ENCODE results near the gene REEP1. TPM values are rescaled to one million over a fixed set of nuclear protein-coding genes. Genes with fewer than 3 reads are reported as not detected.
A peak's percentile ranks its signal among the peaks of the same experiment; 100 is the strongest.

Gene REEP1
- total and polyA plus RNA-seq, 2 of the 4 experiments (the other 2 are of a cell fraction), result under 0.01 to 0.03 TPM

- H2BK120ac ChIP-seq (ENCODE audit: low read depth, low read length), result no peak overlapping the region
- H2BK5ac ChIP-seq (ENCODE audit: low read depth, low read length, poor library complexity, severe bottlenecking), result no peak overlapping the region
- H3K4ac ChIP-seq (ENCODE audit: low read depth, low read length), result peak overlapping the region; percentile 12; the same call in 1 of the 2 replicates
- no peaks in the 10 kb centered on the region for H3K79me1 ChIP-seq (ENCODE audit: low read depth in 1 of 2, low read length in 2 of 2)
- no peak overlapping the region for H3K4me3 ChIP-seq (ENCODE audit: insufficient read depth, low read depth, low read length)
- no peaks in the 10 kb centered on the region for H4K20me1 ChIP-seq (ENCODE audit: insufficient read depth, low read length)
- no peak overlapping the region for H2AK5ac ChIP-seq (ENCODE audit: low read depth, low read length)
- in situ Hi-C loops (cut with MboI; ENCODE audit: low sequenced_read_pairs) (no loop called here), intact Hi-C loops (cut with micrococcal nuclease) (no loop called here), dilution Hi-C loops (cut with HindIII; ENCODE audit: low sequenced_read_pairs, unreplicated experiment) (no loop called here)
- no peak overlapping the region for H3K4me2 ChIP-seq (ENCODE audit: low read depth, low read length)
- H2BK15ac ChIP-seq (ENCODE audit: low read depth, low read length), result no peak overlapping the region
- DNase-seq (peak; percentile 84), ATAC-seq (ENCODE audit: low read depth) (peak; percentile 71)
- no peak overlapping the region for H4K5ac ChIP-seq (ENCODE audit: low read depth, low read length)
- no TSS peak for BruUV-seq (replicated peaks)
- no peak overlapping the region for H3K27ac ChIP-seq (ENCODE audit: insufficient read depth, low read length)
- ChIA-PET POLR2A (ENCODE audit: unreplicated experiment) (no interaction called here), CTCF (no interaction called here)
- H4K91ac ChIP-seq (ENCODE audit: insufficient read depth, low read depth, low read length), result no peak overlapping the region
- H3K27me3 ChIP-seq (ENCODE audit: control insufficient read depth, insufficient read depth, low read length), result peaks cover 8% of the 10 kb centered on the region
- no CpG with 5 or more reads among the region's 5 CpGs for WGBS, 2 experiments (ENCODE audit: extremely low coverage in 2 of 2, insufficient read length in 1 of 2)
- H3K9me3 ChIP-seq (ENCODE audit: control insufficient read depth, insufficient read depth, low read length), result peaks cover 4% of the 10 kb centered on the region
- 0 out of 4 replicates have a peak overlapping the region, but pooled peaks of 1 of the 2 experiments have one; percentile 5 for H4K8ac ChIP-seq (ENCODE audit: low read depth in 2 of 2, low read length in 2 of 2)
- no peak overlapping the region for H2BK20ac ChIP-seq (ENCODE audit: low read depth, low read length)
- H3K9me1 ChIP-seq (ENCODE audit: insufficient read depth, low read length), result no peaks in the 10 kb centered on the region
- TF ChIP-seq ELK1 (IDR thresholded peaks at IDR 0.05; ENCODE audit: borderline replicate concordance, low read depth, low read length) (no peak), FOS (IDR thresholded peaks at IDR 0.05; ENCODE audit: low read depth, low read length) (peak; percentile 78; the same call in 1 of the 2 replicates)
- H3K36me3 ChIP-seq (ENCODE audit: control insufficient read depth, insufficient read depth, low read length), result no peaks in the 10 kb centered on the region
- H2AK9ac ChIP-seq (replicated peaks; ENCODE audit: low read depth, low read length, poor library complexity), result no peak overlapping the region
- no peak overlapping the region for H3K9ac ChIP-seq (ENCODE audit: low read depth, low read length)
- H2AFZ ChIP-seq (replicated peaks; ENCODE audit: low read length, poor library complexity), result peak overlapping the region; percentile 37
- no peak overlapping the region for H3K23ac ChIP-seq (ENCODE audit: low read depth, low read length)
- H3K18ac ChIP-seq (ENCODE audit: low read depth, low read length), result no peak overlapping the region
- H3K4me1 ChIP-seq (ENCODE audit: control insufficient read depth, insufficient read depth, low read length), result peaks cover 2% of the 10 kb centered on the region; the same call in 1 of the 2 replicates
- H3K14ac ChIP-seq (replicated peaks; ENCODE audit: low read depth, low read length), result no peak overlapping the region
- no peak overlapping the region for H3K56ac ChIP-seq (ENCODE audit: extremely low read depth, insufficient read depth, low read length)
Observed at GRCh38 chr2:86274265-86274917, 63.0 kb downstream of the REEP1 start.

Measured in IMR-90 (cell line).